Neuron (in vitro differentiated cells): ENCODE measurements around the gene LYPD6.

Source experiments
- H2AFZ ChIP-seq: one replicate; pipeline ENCODE4 v1.6.1; 2013; ENCODE audit warnings: low read depth, mild to moderate bottlenecking, inconsistent platforms, low read length, moderate library complexity
- H3K27me3 ChIP-seq: one replicate; pipeline ENCODE4 v1.6.1; 2013; ENCODE audit warnings: low read length; ENCODE audit not compliant: insufficient read depth
- H3K36me3 ChIP-seq: one replicate; pipeline ENCODE4 v1.6.1; 2013; ENCODE audit warnings: low read length; ENCODE audit not compliant: insufficient read depth
- H3K4me1 ChIP-seq: one replicate; pipeline ENCODE4 v1.6.1; 2013; ENCODE audit warnings: low read length; ENCODE audit not compliant: insufficient read depth
- H3K4me3 ChIP-seq: 2 replicates; pipeline ENCODE4 v1.5.1; 2013; ENCODE audit warnings: mild to moderate bottlenecking, low read length, moderate library complexity
- H3K9me3 ChIP-seq: one replicate; pipeline ENCODE4 v1.6.1; 2013; ENCODE audit warnings: low read length

The LYPD6 gene

GRCh38 chr2:149423630-149424029 lies 93.2 kb downstream of the LYPD6 start:
- peaks cover 26% of the 10 kb centered on the region for H3K4me1 ChIP-seq
- no peaks in the 10 kb centered on the region for H3K9me3 ChIP-seq
- H3K4me3 ChIP-seq = no peak overlapping the region
- H3K27me3 ChIP-seq = no peaks in the 10 kb centered on the region
- H3K36me3 ChIP-seq = no peaks in the 10 kb centered on the region
- no peak overlapping the region for H2AFZ ChIP-seq

- Histone ChIP-seq H3K36me3 (no peaks in the 10 kb centered on the region), H2AFZ (no peak overlapping the region), H3K27me3 (no peaks in the 10 kb centered on the region)
Measured at GRCh38 chr2:149427387-149427786, 97.0 kb downstream of the LYPD6 start.

GRCh38 chr2:149428783-149429182 lies 98.4 kb downstream of the LYPD6 start:
- no peak overlapping the region for H2AFZ ChIP-seq
- H3K4me3 ChIP-seq = no peak overlapping the region

More at GRCh38 chr2:149427387-149427786, 97.0 kb downstream of the LYPD6 start:
- H3K4me3 ChIP-seq = no peak overlapping the region
- peaks cover 10% of the 10 kb centered on the region for H3K4me1 ChIP-seq
- peaks cover 2% of the 10 kb centered on the region for H3K9me3 ChIP-seq

GRCh38 chr2:149430743-149431736 lies 100.7 kb downstream of the LYPD6 start:
- no peaks in the 10 kb centered on the region for H3K36me3 ChIP-seq
- H3K4me3 ChIP-seq = no peak overlapping the region
- no peaks in the 10 kb centered on the region for H3K27me3 ChIP-seq
- peaks cover 2% of the 10 kb centered on the region for H3K9me3 ChIP-seq
- H2AFZ ChIP-seq = no peak overlapping the region
- no peaks in the 10 kb centered on the region for H3K4me1 ChIP-seq

More at GRCh38 chr2:149428783-149429182, 98.4 kb downstream of the LYPD6 start:
- H3K9me3 ChIP-seq = peaks cover 2% of the 10 kb centered on the region
- peaks cover 10% of the 10 kb centered on the region for H3K4me1 ChIP-seq
- no peaks in the 10 kb centered on the region for H3K36me3 ChIP-seq
- no peaks in the 10 kb centered on the region for H3K27me3 ChIP-seq

GRCh38 chr2:149438330-149438960 lies 108.1 kb downstream of the LYPD6 start:
- Histone ChIP-seq H2AFZ (no peak overlapping the region), H3K36me3 (no peaks in the 10 kb centered on the region), H3K4me1 (peaks cover 10% of the 10 kb centered on the region), H3K4me3 (no peak overlapping the region), H3K27me3 (no peaks in the 10 kb centered on the region), H3K9me3 (no peaks in the 10 kb centered on the region)

- no peak overlapping the region for H3K4me3 ChIP-seq
Measured at GRCh38 chr2:149441255-149441654, 110.9 kb downstream of the LYPD6 start.

GRCh38 chr2:149442346-149442745 lies 112.0 kb downstream of the LYPD6 start:
- Histone ChIP-seq H3K4me3 (no peak overlapping the region), H2AFZ (no peak overlapping the region), H3K36me3 (no peaks in the 10 kb centered on the region), H3K27me3 (no peaks in the 10 kb centered on the region), H3K4me1 (peaks cover 20% of the 10 kb centered on the region), H3K9me3 (no peaks in the 10 kb centered on the region)

More at GRCh38 chr2:149441255-149441654, 110.9 kb downstream of the LYPD6 start:
- Histone ChIP-seq H3K27me3 (no peaks in the 10 kb centered on the region), H3K36me3 (no peaks in the 10 kb centered on the region), H2AFZ (no peak overlapping the region), H3K9me3 (no peaks in the 10 kb centered on the region), H3K4me1 (peaks cover 20% of the 10 kb centered on the region)

GRCh38 chr2:149443150-149443549 lies 112.8 kb downstream of the LYPD6 start:
- Histone ChIP-seq H3K27me3 (no peaks in the 10 kb centered on the region), H3K36me3 (no peaks in the 10 kb centered on the region), H3K9me3 (no peaks in the 10 kb centered on the region), H3K4me1 (peaks cover 18% of the 10 kb centered on the region), H3K4me3 (no peak overlapping the region), H2AFZ (no peak overlapping the region)

- no peaks in the 10 kb centered on the region for H3K36me3 ChIP-seq
- H2AFZ ChIP-seq = no peak overlapping the region
- no peaks in the 10 kb centered on the region for H3K9me3 ChIP-seq
- no peaks in the 10 kb centered on the region for H3K27me3 ChIP-seq
- peaks cover 12% of the 10 kb centered on the region for H3K4me1 ChIP-seq
- H3K4me3 ChIP-seq = no peak overlapping the region
Measured at GRCh38 chr2:149446748-149447147, 116.4 kb downstream of the LYPD6 start.

- Histone ChIP-seq H3K9me3 (no peaks in the 10 kb centered on the region), H3K4me1 (peaks cover 16% of the 10 kb centered on the region), H3K36me3 (no peaks in the 10 kb centered on the region)
Measured at GRCh38 chr2:149448315-149448714, 117.9 kb downstream of the LYPD6 start.

GRCh38 chr2:149449017-149449416 lies 118.6 kb downstream of the LYPD6 start:
- Histone ChIP-seq H3K4me3 (no peak overlapping the region), H2AFZ (no peak overlapping the region), H3K27me3 (no peaks in the 10 kb centered on the region), H3K4me1 (peaks cover 16% of the 10 kb centered on the region), H3K9me3 (no peaks in the 10 kb centered on the region), H3K36me3 (no peaks in the 10 kb centered on the region)

More at GRCh38 chr2:149448315-149448714, 117.9 kb downstream of the LYPD6 start:
- Histone ChIP-seq H3K4me3 (no peak overlapping the region), H3K27me3 (no peaks in the 10 kb centered on the region), H2AFZ (no peak overlapping the region)

- Histone ChIP-seq H2AFZ (no peak overlapping the region), H3K27me3 (no peaks in the 10 kb centered on the region), H3K4me3 (no peak overlapping the region), H3K9me3 (no peaks in the 10 kb centered on the region), H3K36me3 (no peaks in the 10 kb centered on the region), H3K4me1 (peaks cover 6% of the 10 kb centered on the region)
Measured at GRCh38 chr2:149451417-149452165, 121.2 kb downstream of the LYPD6 start.

GRCh38 chr2:149456285-149456684 lies 125.9 kb downstream of the LYPD6 start:
- Histone ChIP-seq H2AFZ (no peak overlapping the region), H3K4me1 (peaks cover 6% of the 10 kb centered on the region), H3K4me3 (no peak overlapping the region), H3K9me3 (no peaks in the 10 kb centered on the region), H3K27me3 (no peaks in the 10 kb centered on the region), H3K36me3 (no peaks in the 10 kb centered on the region)
